ENCODE results near the gene RAB7A. TPM values are rescaled to one million over a fixed set of nuclear protein-coding genes. Genes with fewer than 3 reads are reported as not detected.
A peak's percentile ranks its signal among the peaks of the same experiment; 100 is the strongest.

Gene RAB7A
- 33.9 and 100.0 TPM in 2 replicates for total RNA-seq

- peak; percentile 96 for DNase-seq (ENCODE audit: low read depth)
Measured at GRCh38 chr3:128726023-128727016, at the start of gene RAB7A. RAB7A (plus strand) TSS chr3:128726183; CDS start chr3:128795368, 69,185 bp downstream.

DNA sequence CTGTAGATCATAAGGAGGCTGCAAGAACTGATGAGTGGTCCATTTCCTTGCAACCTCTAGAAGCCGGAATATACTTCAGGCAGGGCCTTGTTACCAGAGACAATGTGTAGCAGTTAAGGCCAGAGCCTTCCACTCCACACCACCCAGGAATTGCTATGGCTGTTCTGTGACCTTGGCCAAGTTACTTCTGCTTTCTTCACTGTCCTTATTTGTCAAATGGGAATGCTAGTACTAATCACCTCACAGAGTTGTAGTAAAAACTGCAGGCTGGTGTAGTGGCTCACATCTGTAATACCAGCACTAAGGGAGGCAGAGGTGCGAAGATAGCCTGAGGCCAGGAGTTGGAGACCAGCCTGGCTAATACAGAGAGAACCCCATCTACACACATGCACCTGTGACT is 46.6 kb upstream of the RAB7A start:
- no peak for DNase-seq (ENCODE audit: low read depth)

- DNase-seq (ENCODE audit: low read depth): peak; percentile 93
Measured at GRCh38 chr3:128680603-128681368, 45.2 kb upstream of the RAB7A start.

DNA sequence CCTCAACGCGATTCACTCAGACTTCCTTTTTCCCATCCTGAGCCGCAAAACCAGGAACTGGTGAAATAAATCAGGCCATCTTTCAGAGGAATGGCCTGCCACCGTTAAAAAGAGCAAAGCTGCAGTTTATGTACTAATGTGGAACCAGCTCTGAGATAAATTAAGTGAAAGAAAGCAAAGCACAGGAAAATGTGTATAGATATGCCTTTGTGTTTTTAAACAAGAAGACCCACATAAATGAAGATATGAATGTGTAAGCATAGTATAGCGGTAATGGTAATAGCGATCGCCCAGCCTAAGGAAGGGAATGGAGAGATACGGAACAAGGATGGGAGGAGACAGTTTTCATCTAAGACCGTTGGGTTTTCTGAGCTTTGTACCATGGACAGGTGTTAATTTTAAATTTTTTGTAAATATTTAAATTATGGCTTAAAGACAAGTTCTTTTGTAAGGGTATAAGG is 44.6 kb upstream of the RAB7A start:
- DNase-seq (ENCODE audit: low read depth): no peak

DNA sequence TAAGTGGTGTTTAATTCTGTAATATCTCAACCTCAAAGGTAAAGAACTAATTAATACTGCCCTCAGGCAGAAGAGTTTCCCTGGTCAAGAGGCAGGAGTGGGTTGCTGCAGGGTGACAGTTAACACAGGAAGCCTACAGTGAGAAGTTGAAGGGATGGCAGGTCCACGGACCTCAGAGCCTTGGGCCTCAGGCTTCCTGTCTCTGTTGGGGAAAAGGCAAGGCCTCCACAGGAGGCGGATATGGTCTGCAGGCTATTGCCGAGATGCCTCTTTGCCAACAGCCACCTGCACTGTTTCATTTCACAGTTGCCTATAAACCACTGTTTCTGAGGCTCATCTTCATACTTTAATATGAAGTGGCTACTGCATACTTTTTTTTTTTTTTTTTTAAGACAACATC is 42.0 kb upstream of the RAB7A start:
- no peak for DNase-seq (ENCODE audit: low read depth)

DNA sequence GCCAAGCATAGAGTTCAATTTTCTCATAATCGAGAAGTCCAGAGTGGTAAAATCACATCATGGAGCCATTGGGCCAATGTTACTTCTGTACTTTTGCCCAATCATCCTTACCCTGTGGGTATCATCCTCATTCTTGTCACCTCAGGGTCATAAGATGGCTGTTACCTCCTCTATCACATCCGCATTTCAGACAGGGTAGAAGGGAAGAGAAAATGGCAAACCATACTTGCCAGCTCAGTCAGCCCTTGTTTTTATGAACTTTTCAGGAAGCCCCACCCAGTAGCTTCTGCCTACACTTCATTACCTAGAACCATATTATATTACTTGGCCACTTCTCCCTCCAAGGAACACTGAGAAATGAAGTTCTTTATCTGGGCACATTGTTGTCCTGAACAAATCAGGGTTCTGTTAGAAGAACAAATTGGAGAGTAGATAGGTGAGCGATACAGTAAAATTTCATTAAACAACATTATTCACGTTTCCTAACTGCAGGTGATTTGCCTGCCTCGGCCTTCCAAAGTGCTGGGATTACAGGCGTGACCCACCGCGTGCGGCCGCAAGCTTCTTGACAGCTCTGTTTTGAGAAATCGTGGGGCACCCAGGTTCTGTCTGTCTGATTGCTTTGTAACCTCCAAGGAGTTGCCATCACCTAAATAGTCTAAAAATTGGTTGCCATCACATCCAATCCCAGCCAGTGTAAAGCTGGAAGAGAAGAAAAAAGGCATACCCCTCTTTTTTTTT is 40.8 kb upstream of the RAB7A start:
- DNase-seq (ENCODE audit: low read depth): no peak

GRCh38 chr3:128686465-128686864 is 39.5 kb upstream of the RAB7A start:
- DNase-seq (ENCODE audit: low read depth): no peak

DNA sequence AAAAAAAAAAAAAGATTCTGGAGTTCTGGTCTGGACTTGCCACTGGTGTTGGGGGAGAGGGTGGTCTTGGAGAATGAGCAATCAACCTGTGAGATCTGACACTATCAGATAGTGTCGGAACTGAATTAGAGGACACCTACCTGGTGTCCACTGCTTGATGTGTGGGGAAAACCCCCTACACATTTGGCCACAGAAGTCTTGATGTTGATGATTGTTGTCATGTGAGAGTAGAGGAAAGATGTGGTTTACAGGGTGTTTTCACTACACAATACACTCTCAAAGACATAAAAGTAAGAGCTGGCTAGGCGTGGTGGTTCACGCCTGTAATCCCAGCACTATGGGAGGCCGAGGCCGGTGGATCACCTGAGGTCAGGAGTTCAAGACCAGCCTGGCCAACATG is 36.9 kb upstream of the RAB7A start:
- no peak for DNase-seq (ENCODE audit: low read depth)

- no peak for DNase-seq (ENCODE audit: low read depth)
Measured at GRCh38 chr3:128693696-128694095, 32.3 kb upstream of the RAB7A start.

- no peak for DNase-seq (ENCODE audit: low read depth)
Measured at GRCh38 chr3:128697341-128697740, 28.6 kb upstream of the RAB7A start.

- DNase-seq (ENCODE audit: low read depth): no peak
Measured at GRCh38 chr3:128698211-128699047, 27.6 kb upstream of the RAB7A start.

DNA sequence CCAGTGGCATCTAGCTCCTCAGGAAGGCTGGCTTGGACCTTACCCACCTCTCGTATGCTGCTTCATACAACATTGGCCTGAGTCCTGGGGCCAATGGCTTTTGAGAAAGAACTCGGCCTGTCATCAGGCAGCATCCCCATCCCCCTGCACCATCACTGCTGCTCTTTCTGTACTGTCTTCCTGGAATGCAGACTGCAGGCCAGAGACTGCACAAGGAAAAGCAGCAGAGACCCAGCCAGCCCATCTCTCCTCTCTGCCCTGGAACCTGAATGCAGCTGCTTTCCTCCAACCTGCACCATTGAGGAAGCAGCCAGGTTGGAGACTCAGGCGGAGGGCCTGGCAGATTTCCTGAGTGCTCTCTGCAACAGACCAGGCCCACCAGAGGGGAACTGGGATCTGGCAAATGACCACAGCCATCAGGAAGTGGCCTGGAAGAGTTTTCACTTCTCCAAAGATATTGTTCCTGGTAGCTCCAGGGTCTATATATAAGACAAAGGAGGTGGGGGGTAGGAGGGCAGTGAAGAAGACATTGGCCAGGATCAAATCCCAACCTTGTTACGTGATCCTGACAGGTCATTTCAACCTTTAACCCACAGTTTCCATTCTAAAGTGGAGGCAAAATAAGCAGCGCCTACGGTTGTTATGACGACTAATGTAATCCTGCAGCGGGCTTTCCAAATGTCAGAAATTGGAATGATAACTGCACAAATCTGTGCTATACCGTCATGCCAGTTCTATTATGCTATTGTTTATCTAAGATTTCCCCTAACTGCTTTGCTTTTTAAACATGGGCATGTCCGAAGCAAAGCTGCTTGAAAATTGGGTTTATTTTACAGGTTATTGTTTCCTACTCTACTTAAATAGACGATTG is 24.4 kb upstream of the RAB7A start:
- no peak for DNase-seq (ENCODE audit: low read depth)

GRCh38 chr3:128702391-128702790 is 23.6 kb upstream of the RAB7A start:
- no peak for DNase-seq (ENCODE audit: low read depth)

DNA sequence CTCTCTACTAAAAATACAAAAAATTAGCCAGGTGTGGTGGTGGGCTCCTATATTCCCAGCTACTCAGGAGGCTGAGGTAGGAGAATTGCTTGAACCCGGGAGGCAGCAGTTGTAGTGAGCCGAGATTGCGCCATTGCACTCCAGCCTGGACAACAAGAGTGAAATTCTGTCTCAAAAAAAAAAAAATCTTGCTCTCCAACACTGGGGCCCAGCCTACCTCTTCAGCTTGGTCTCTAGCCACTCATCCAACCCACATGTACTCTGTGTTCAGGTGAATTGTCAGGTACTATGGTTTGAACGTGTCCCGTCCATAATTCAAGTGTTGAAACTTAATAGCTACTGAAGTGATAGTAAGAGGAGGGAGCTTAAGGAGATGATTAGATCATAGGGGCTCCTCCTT is 22.4 kb upstream of the RAB7A start:
- DNase-seq (ENCODE audit: low read depth): no peak

DNA sequence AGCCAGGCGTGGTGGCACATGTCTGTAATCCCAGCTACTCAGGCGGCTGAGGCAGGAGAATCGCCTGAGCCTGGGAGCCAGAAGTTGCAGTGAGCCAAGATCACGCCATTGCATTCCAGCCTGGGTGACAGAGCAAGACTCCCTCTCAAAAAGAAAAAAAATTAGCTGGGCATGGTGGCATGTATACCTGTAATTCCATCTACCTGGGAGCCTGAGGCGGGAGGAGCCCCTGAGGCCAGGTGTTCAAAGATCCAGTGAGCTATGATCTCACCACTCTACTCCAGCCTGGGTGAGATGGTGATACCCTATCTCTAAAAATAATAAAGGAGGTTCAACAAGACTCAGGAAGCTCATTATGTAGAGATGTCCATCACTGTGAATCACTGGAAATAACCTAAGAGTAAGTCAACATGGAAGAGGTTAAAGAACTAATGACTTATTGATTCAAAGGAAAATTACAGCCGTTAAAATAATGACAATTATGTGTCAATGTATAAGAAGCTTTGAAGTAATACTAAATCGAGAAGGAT is 19.8 kb upstream of the RAB7A start:
- no peak for DNase-seq (ENCODE audit: low read depth)

DNA sequence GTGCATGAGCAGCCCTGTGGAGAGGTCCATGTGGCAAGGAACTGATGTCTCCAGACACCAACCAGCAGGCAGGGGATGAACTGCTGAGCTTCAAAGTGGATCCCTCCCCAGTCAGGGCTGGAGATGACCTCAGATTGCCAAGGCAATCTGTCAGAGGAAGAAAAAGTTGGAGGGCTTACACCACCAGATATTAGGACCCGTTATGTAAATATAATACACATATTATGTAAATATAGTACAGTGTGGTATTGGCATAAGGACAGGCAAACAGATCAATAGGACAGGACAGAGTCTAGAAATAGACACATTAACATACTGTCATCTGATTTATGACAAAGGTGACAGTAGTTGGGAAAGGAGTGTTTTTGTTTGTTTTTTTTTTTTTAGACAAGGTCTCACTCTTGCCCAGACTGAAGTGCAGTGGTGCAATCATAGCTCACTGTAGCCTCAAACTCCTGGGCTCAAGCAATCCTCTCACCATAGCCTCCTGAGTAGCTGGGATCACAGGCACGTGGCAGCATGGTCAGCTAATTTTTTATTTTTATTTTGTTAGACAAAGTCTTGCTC is 18.0 kb upstream of the RAB7A start:
- DNase-seq (ENCODE audit: low read depth): no peak

DNA sequence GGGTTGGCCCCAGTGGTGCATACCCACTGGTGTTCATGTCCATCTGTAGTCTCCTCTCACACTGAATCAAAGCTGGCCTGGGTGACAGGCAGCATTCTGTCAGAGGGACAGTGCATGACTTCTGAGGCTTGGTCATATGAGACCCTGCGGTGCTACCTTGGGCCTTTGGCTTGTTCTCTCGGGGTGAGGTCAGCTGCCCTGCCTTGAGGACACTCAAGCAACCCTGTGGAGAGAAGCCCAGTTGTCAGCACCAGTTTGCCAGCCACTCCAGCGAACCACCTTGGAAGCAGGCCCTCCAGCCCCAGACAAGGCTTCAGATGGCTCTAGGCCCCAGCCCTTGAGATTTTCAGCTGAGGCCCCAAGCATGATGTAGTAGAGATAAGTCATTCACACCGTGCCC is 16.9 kb upstream of the RAB7A start:
- DNase-seq (ENCODE audit: low read depth): no peak

GRCh38 chr3:128709506-128710210 is 16.3 kb upstream of the RAB7A start:
- DNase-seq (ENCODE audit: low read depth): no peak

Data from renal cortical epithelial cell (primary cell).